Esophagus squamous epithelium (tissue), 4 donors: Measurements from ENCODE around the gene PERM1.

Experiments
- CTCF ChIP-seq, 6 experiments: fragments of 450-650 bp in 4 of 6; fragments of 200-600 bp in 2 of 6; sonication (generic) in 2 of 6; IDR thresholded peaks; one replicate each; pipeline ENCODE4 v1.5.1; 2016 to 2019; ENCODE audit warnings: antibody characterized with exemption in 6 of 6, mild to moderate bottlenecking in 4 of 6, moderate library complexity in 4 of 6
- POLR2A ChIP-seq, 4 donors: fragments of 450-650 bp; IDR thresholded peaks; one replicate each; pipeline ENCODE4 v1.6.1; 2017; ENCODE audit warnings: antibody characterized with exemption in 4 of 4, mild to moderate bottlenecking in 4 of 4, moderate library complexity in 3 of 4

- peak in 2 of 6 experiments; percentile 10 to 16 for TF ChIP-seq CTCF (IDR thresholded peaks at IDR 0.05)
- TF ChIP-seq POLR2A (IDR thresholded peaks at IDR 0.05): no peak
Measured at GRCh38 chr1:951364-951763, 30.5 kb downstream of the PERM1 start.
